HL-60 (cell line): Measurements from ENCODE around the gene TGM5.
"Not testable (repeated sequence)": the region's sequence is repeated elsewhere in the genome, so short reads cannot be mapped to it uniquely, and the experiment has no call there.

Source experiments
- DNase-seq, 2 experiments: peaks; one replicate each; pipeline ENCODE4 v3.0.0-alpha.2; 2010 to 2020; ENCODE audit warnings: low read depth in 1 of 2, low spot score in 1 of 2
- H3K27ac ChIP-seq: fragments of 250-450 bp; sonication (Bioruptor Pico); replicated peaks from 2 replicates; pipeline ENCODE4 v1.5.1; 2020; ENCODE audit warnings: mild to moderate bottlenecking, moderate library complexity
- H3K27me3 ChIP-seq: fragments of 250-450 bp; sonication (Bioruptor Pico); 2 replicates; pipeline ENCODE4 v1.5.1; 2021; ENCODE audit warnings: mild to moderate bottlenecking, moderate library complexity; ENCODE audit not compliant: insufficient read depth, poor library complexity, severe bottlenecking
- H3K4me3 ChIP-seq: replicated peaks from 2 replicates; pipeline ENCODE4 v1.5.1; 2011; ENCODE audit warnings: mild to moderate bottlenecking, control low read depth, low read length; ENCODE audit not compliant: insufficient read depth
- CTCF ChIP-seq: IDR thresholded peaks from one replicate; pipeline ENCODE4 v1.5.1; 2011; ENCODE audit warnings: low read length, control low read depth, inconsistent platforms; ENCODE audit not compliant: insufficient read depth
- GABPA ChIP-seq: IDR thresholded peaks from 2 replicates; pipeline ENCODE4 v1.6.1; 2012; ENCODE audit warnings: low read depth
- POLR2AphosphoS5 ChIP-seq: IDR thresholded peaks from 2 replicates; pipeline ENCODE4 v1.6.1; 2012; ENCODE audit warnings: low read depth
- REST ChIP-seq: IDR thresholded peaks from 2 replicates; pipeline ENCODE4 v1.6.1; 2012; ENCODE audit warnings: low read depth; ENCODE audit not compliant: insufficient replicate concordance
- SPI1 ChIP-seq: IDR thresholded peaks from 2 replicates; pipeline ENCODE4 v1.6.1; 2012; ENCODE audit warnings: low read depth, mild to moderate bottlenecking, borderline replicate concordance

Gene TGM5

DNA sequence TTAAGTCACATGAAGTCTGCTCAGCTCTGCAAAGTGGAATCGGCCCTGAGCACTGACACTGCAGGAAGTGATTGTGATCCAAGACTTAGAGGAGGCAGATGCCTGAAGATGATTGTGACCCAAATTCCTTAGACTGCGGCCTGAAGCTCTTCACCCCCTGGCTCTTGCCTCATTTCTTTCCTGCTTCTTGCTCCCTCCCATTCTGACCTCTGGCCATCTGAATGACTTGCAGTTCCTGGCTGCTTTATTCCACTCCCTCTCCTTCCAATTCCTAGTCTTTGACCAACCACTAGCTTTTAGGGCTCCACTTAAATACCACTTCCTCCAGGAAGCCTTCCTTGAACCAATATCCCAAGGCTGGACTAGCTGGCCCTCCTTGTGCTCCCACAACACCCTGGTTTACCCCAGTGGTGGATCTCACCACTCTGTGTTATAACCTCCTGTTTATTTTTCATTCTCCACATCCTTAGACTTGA, 36.0 kb downstream of the TGM5 start:
- no peaks in the 10 kb centered on the region for H3K27me3 ChIP-seq
- H3K27ac ChIP-seq, result no peak overlapping the region
- no peak overlapping the region for H3K4me3 ChIP-seq
- DNase-seq, result no peak
- TF ChIP-seq POLR2AphosphoS5, result no peak
- no peak for TF ChIP-seq SPI1
- no peak for TF ChIP-seq CTCF
- TF ChIP-seq REST, result no peak
- no peak for TF ChIP-seq GABPA

- Histone ChIP-seq H3K27me3 (no peaks in the 10 kb centered on the region), H3K27ac (no peak overlapping the region), H3K4me3 (no peak overlapping the region)
- TF ChIP-seq GABPA (no peak), CTCF (no peak), REST (no peak), SPI1 (no peak), POLR2AphosphoS5 (no peak)
- DNase-seq, result no peak
Measured at GRCh38 chr15:43229977-43230376, 36.8 kb downstream of the TGM5 start.

DNA sequence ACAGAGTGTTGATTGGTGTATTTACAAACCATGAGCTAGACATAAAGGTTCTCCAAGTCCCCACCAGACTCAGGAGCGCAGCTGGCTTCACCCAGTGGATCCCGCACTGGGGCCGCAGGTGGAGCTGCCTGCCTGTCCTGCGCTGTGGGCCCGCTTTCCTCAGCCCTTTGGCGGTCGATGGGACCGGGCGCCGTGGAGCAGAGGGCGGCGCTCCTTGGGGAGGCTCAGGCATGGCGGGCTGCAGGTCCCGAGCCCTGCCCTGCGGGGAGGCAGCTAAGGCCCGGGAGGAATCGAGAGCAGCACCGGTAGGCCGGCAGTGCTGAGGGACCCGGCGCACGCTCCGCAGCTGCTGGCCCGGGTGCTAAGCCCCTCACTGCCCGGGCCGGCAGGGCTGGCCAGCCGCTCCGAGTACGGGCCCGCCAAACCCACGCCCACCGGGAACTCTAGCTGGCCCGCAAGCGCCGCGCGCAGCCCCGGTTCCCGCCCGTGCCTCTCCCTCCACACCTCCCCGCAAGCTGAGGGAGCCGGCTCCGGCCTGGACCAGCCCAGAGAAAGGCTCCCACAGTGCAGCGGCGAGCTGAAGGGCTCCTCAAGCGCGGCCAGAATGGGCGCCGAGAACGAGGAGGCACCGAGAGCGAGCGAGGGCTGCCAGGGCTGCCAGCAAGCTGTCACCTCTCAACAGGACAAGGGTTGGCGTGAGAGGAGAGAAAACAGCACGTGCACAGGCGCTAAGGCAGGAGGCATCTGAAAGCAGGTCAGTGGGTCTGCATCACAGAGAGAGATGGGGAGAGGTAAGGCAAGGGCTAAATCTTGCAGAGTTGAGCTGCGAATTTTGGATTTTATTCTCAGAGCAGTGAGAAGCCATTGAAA, 40.1 kb downstream of the TGM5 start:
- no peak overlapping the region for H3K4me3 ChIP-seq
- no peak for DNase-seq
- TF ChIP-seq GABPA (no peak), POLR2AphosphoS5 (no peak), CTCF (no peak), REST (no peak), SPI1 (no peak)
- H3K27me3 ChIP-seq, result no peaks in the 10 kb centered on the region
- no peak overlapping the region for H3K27ac ChIP-seq

GRCh38 chr15:43225950-43226255, 40.8 kb downstream of the TGM5 start:
- not testable (repeated sequence) for H3K27me3 ChIP-seq, H3K27ac ChIP-seq, H3K4me3 ChIP-seq, DNase-seq
